Upper lobe of left lung (tissue), 4 donors: ENCODE data around the gene CT47A1.
"Not testable (repeated sequence)": the region's sequence is repeated elsewhere in the genome, so short reads cannot be mapped to it uniquely, and the experiment has no call there.

ENCODE experiments used
- POLR2A ChIP-seq, 4 donors: fragments of 450-650 bp; IDR thresholded peaks; one replicate each; pipeline ENCODE4 v1.5.1; 2016 to 2017; ENCODE audit warnings: antibody characterized with exemption in 4 of 4, mild to moderate bottlenecking in 2 of 4
- POLR2AphosphoS5 ChIP-seq, 2 donors: sonication (generic); formaldehyde crosslinking; IDR thresholded peaks; one replicate each; pipeline ENCODE4 v1.5.1; 2017; ENCODE audit warnings: antibody characterized with exemption in 2 of 2

GRCh38 chrX:120985660-120986059 is at the start of gene CT47A1:
- not testable (repeated sequence) for TF ChIP-seq POLR2A, POLR2AphosphoS5 (IDR thresholded peaks at IDR 0.05)
